ENCODE results near the gene TMC7. TPM values are rescaled to one million over a fixed set of nuclear protein-coding genes. Genes with fewer than 3 reads are reported as not detected.

Gene TMC7
- total and polyA plus RNA-seq, 4 donors: 1.5 to 7.0 (median 3.0) TPM

DNA sequence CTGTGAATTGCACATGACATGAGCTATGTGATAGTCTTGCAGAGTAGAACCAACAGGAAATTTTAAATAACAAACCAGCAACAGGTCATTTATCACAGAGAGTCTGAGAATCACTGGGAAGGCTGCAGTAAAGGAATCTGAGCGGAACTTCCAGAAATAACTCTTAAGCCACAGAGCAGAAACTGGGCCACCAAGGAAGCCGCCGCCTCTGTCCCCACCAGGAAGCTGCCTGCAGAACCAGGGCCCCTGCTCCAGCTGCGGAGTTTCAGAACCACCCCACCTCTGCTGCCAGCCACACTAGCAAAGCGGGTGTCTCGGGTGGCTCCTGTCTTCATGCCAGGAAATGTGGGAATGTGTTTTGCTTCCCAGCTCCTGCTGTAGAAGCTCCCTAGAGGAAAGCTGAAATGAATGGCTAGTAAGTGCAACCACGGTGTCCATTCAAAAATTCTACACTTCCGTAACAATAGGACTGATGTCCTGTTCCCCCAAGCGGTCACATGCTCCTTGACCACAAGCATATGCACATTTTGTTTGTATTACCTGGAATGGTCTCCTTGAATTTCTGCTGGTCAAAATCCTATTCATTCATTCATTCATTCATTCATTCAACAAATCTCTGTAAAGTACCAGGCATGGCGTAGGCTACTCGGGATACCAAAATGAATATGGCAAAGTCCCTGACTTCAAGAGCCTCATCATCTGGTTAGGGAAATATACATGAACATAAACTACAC, 122.3 kb downstream of the TMC7 start:
- H3K9ac ChIP-seq (ENCODE audit: insufficient read depth in 1 of 2, low read length in 2 of 2): no peak overlapping the region
- 55 to 61% methylated on average over 11 of the region's 11 CpGs for WGBS, 2 donors
- no peaks in the 10 kb centered on the region for H3K36me3 ChIP-seq (ENCODE audit: control insufficient read depth in 4 of 4, insufficient read depth in 4 of 4, low read length in 4 of 4)
- H3K9me3 ChIP-seq (ENCODE audit: control insufficient read depth in 4 of 4, insufficient read depth in 3 of 4, low read length in 3 of 4): no peaks in the 10 kb centered on the region
- peak overlapping the region in 1 of 2 donors; percentile 32 for H3K27ac ChIP-seq (ENCODE audit: low read depth in 1 of 2, low read length in 1 of 2)
- peaks cover 0 to 41% (median 15%) of the 10 kb centered on the region in 5 donors for H3K4me1 ChIP-seq (ENCODE audit: control insufficient read depth in 5 of 5, insufficient read depth in 5 of 5, low read length in 5 of 5)
- TF ChIP-seq, protein P1, sequence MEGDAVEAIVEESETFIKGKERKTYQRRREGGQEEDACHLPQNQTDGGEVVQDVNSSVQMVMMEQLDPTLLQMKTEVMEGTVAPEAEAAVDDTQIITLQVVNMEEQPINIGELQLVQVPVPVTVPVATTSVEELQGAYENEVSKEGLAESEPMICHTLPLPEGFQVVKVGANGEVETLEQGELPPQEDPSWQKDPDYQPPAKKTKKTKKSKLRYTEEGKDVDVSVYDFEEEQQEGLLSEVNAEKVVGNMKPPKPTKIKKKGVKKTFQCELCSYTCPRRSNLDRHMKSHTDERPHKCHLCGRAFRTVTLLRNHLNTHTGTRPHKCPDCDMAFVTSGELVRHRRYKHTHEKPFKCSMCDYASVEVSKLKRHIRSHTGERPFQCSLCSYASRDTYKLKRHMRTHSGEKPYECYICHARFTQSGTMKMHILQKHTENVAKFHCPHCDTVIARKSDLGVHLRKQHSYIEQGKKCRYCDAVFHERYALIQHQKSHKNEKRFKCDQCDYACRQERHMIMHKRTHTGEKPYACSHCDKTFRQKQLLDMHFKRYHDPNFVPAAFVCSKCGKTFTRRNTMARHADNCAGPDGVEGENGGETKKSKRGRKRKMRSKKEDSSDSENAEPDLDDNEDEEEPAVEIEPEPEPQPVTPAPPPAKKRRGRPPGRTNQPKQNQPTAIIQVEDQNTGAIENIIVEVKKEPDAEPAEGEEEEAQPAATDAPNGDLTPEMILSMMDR (IDR thresholded peaks at IDR 0.05; ENCODE audit: control extremely low read depth, extremely low read depth): no peak
- no peaks in the 10 kb centered on the region for H3K27me3 ChIP-seq (ENCODE audit: control insufficient read depth in 3 of 3, insufficient read depth in 3 of 3, low read length in 2 of 3)
- H3K4me3 ChIP-seq: no peak overlapping the region
- DNase-seq (peak; percentile 82 to 84 (median 83)), ATAC-seq (ENCODE audit: insufficient read depth, low FRiP score) (no peak)

DNA sequence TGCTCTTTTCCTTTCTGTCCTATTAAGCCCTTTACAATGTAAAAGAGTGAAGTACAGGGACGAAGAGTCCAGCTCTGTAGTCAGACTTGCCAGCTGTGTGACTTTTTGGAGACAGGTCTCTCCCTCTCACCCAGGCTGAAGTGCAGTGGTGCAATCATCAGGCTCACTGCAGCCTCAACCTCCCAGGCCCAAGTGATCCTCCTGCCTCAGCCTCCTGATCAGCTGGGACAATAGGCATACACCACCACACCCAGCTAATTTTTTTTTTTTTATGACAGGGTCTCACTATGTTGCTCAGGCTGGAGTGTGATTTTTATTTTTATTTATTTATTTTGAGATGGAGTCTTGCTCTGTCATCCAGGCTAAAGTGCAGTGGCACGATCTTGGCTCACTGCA, 122.9 kb downstream of the TMC7 start:
- 87 to 91% methylated on average over 2 of the region's 2 CpGs for whole genome bisulfite sequencing, 2 donors
- Histone ChIP-seq H3K4me3 (no peak overlapping the region), H3K9ac (ENCODE audit: insufficient read depth in 1 of 2, low read length in 2 of 2) (no peak overlapping the region), H3K4me1 (ENCODE audit: control insufficient read depth in 5 of 5, insufficient read depth in 5 of 5, low read length in 5 of 5) (peaks cover 0 to 44% (median 15%) of the 10 kb centered on the region in 5 donors), H3K9me3 (ENCODE audit: control insufficient read depth in 4 of 4, insufficient read depth in 3 of 4, low read length in 3 of 4) (no peaks in the 10 kb centered on the region), H3K36me3 (ENCODE audit: control insufficient read depth in 4 of 4, insufficient read depth in 4 of 4, low read length in 4 of 4) (no peaks in the 10 kb centered on the region), H3K27me3 (ENCODE audit: control insufficient read depth in 3 of 3, insufficient read depth in 3 of 3, low read length in 2 of 3) (no peaks in the 10 kb centered on the region), H3K27ac (ENCODE audit: low read depth in 1 of 2, low read length in 1 of 2) (no peak overlapping the region)
- ATAC-seq (ENCODE audit: insufficient read depth, low FRiP score): no peak
- no peak for DNase-seq
- TF ChIP-seq, protein P1 (IDR thresholded peaks at IDR 0.05; ENCODE audit: control extremely low read depth, extremely low read depth): no peak

DNA sequence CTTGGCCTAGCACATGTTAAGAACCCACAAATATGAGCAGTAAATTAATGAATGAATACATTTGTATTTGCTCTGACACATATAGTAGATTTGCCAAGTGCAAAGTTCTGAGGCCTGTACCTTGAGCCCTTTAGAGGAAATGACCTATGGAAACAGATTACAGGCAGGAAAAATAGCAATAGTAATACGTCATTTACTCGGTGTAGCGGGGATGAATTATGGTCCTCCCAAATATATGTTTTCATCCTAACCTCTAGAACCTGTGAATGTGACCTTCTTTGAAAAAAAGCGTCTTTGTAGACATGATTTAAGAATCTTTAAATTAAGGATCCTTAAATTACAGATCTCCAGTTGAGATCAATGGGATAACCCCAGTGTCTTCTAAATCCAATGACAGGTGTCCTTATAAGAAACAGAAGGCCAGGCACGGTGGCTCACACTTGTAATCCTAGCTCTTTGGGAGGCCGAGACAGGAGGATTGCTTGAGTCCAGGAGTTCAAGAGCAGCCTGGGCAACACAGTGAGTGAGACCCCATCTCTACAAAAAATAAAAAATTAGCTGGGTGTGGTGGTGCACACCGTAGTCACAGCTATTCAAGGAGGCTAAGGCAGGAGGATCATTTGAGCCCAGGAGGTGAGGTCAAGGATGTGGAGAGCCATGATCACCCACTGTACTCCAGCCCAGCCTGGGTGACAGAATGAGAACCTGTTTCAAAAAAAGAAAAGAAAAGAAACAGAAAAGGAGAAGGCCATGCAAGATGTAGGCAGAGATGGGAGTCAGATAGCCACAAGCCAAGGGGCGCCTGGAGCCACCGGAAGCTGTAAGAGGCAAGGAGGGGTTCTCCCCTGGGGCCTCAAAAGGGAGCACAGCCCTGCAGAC, 124.9 kb downstream of the TMC7 start:
- 83 to 88% methylated on average over 9 of the region's 9 CpGs for WGBS, 2 donors
- H3K36me3 ChIP-seq (ENCODE audit: control insufficient read depth in 4 of 4, insufficient read depth in 4 of 4, low read length in 4 of 4): no peaks in the 10 kb centered on the region

More for the DNA sequence above, 124.9 kb downstream of the TMC7 start:
- TF ChIP-seq, protein P1 (IDR thresholded peaks at IDR 0.05; ENCODE audit: control extremely low read depth, extremely low read depth): no peak
- H3K9me3 ChIP-seq (ENCODE audit: control insufficient read depth in 4 of 4, insufficient read depth in 3 of 4, low read length in 3 of 4): no peaks in the 10 kb centered on the region
- DNase-seq (no peak), ATAC-seq (ENCODE audit: insufficient read depth, low FRiP score) (no peak)
- H3K27me3 ChIP-seq (ENCODE audit: control insufficient read depth in 3 of 3, insufficient read depth in 3 of 3, low read length in 2 of 3): no peaks in the 10 kb centered on the region
- H3K27ac ChIP-seq (ENCODE audit: low read depth in 1 of 2, low read length in 1 of 2): no peak overlapping the region
- H3K4me3 ChIP-seq: no peak overlapping the region
- H3K9ac ChIP-seq (ENCODE audit: insufficient read depth in 1 of 2, low read length in 2 of 2): no peak overlapping the region
- peaks cover 0 to 45% (median 15%) of the 10 kb centered on the region in 5 donors for H3K4me1 ChIP-seq (ENCODE audit: control insufficient read depth in 5 of 5, insufficient read depth in 5 of 5, low read length in 5 of 5)
